K562 (cell line): ENCODE results near the gene CDC42SE2. TPM values are rescaled to one million over a fixed set of nuclear protein-coding genes. Genes with fewer than 3 reads are reported as not detected.

Source experiments
- CEBPB ChIP-seq: fragments of 450-650 bp; IDR thresholded peaks from 2 replicates; pipeline ENCODE4 v1.6.1; 2016; ENCODE audit warnings: missing genetic modification characterization, missing compliant biosample characterization
- CHD4 ChIP-seq: fragments of 200-600 bp; sonication (generic); IDR thresholded peaks from 3 replicates; pipeline ENCODE4 v1.6.1; 2012; ENCODE audit warnings: low read depth, mild to moderate bottlenecking, mixed read lengths, low read length, inconsistent platforms; ENCODE audit not compliant: insufficient read depth, insufficient replicate concordance, poor library complexity, severe bottlenecking
- CREB3L1 ChIP-seq: fragments of 450-650 bp; IDR thresholded peaks from 2 replicates; pipeline ENCODE4 v1.6.1; 2014; ENCODE audit warnings: low read depth, mild to moderate bottlenecking, moderate library complexity, borderline replicate concordance
- CREB5 ChIP-seq: fragments of 250-450 bp; sonication (Bioruptor Pico); IDR thresholded peaks from 2 replicates; pipeline ENCODE4 v1.5.0; 2020; ENCODE audit warnings: mild to moderate bottlenecking
- E2F4 ChIP-seq: sonication (generic); formaldehyde crosslinking; IDR thresholded peaks from 2 replicates; pipeline ENCODE4 v1.8.0; 2022; ENCODE audit warnings: mild to moderate bottlenecking, low read depth, missing genetic modification reagents
- HES1 ChIP-seq: fragments of 450-650 bp; IDR thresholded peaks from 2 replicates; pipeline ENCODE4 v1.6.1; 2016; ENCODE audit warnings: low read depth, mild to moderate bottlenecking, moderate library complexity
- MNT ChIP-seq, 2 experiments: fragments of 450-650 bp; conservative IDR thresholded peaks; 2 replicates each; pipeline ENCODE4 v1.6.1; 2017; ENCODE audit warnings: mild to moderate bottlenecking in 2 of 2, moderate library complexity in 2 of 2
- NFATC3 ChIP-seq: fragments of 450-650 bp; IDR thresholded peaks from 2 replicates; pipeline ENCODE4 v1.6.1; 2017; ENCODE audit warnings: mild to moderate bottlenecking
- NRF1 ChIP-seq, 2 experiments: fragments of 450-650 bp; IDR thresholded peaks in 1 of 2; conservative IDR thresholded peaks in 1 of 2; 2 replicates each; pipeline ENCODE4 v1.6.1; 2014; ENCODE audit warnings: mild to moderate bottlenecking in 2 of 2
- POLR3A ChIP-seq: IDR thresholded peaks from 2 replicates; pipeline ENCODE4 v1.6.1; 2011; ENCODE audit warnings: borderline replicate concordance, mild to moderate bottlenecking, moderate library complexity; ENCODE audit not compliant: insufficient read length, insufficient read depth; ENCODE audit errors: extremely low read depth
- TCF3 ChIP-seq: sonication (generic); formaldehyde crosslinking; IDR thresholded peaks from 2 replicates; pipeline ENCODE4 v1.4.0; 2020; ENCODE audit warnings: mild to moderate bottlenecking, missing genetic modification reagents
- TRIM28 ChIP-seq: fragments of 450-650 bp; IDR thresholded peaks from 2 replicates; pipeline ENCODE4 v1.6.1; 2017
- ZEB2 ChIP-seq: fragments of 450-650 bp; IDR thresholded peaks from 2 replicates; pipeline ENCODE4 v1.6.1; 2016
- ZNF212 ChIP-seq: fragments of 450-650 bp; formaldehyde crosslinking; IDR thresholded peaks from 2 replicates; pipeline ENCODE4 v1.4.0; 2020; ENCODE audit warnings: mild to moderate bottlenecking
- ZNF280A ChIP-seq: fragments of 450-650 bp; IDR thresholded peaks from 2 replicates; pipeline ENCODE4 v1.6.1; 2018; ENCODE audit warnings: mild to moderate bottlenecking, low read depth; ENCODE audit not compliant: partially characterized antibody
- ZNF354B ChIP-seq: fragments of 250-450 bp; sonication (Bioruptor Pico); IDR thresholded peaks from 2 replicates; pipeline ENCODE4 v1.4.0; 2020
- ZNF512 ChIP-seq: IDR thresholded peaks from 2 replicates; pipeline ENCODE4 v1.6.1; 2016; ENCODE audit warnings: missing genetic modification characterization, missing compliant biosample characterization
- polyA plus RNA-seq, 8 experiments: library from polyadenylated mRNA; depleted of rRNA in 4 of 8; stranded (reverse) in 5 of 8; unstranded in 3 of 8; fragments of >200 nt; fragmentation: Nextera tagmentation in 2 of 8; fragmentation: Illumina TruSeq in 1 of 8; extraction: Ambion mirVana in 2 of 8; extraction: Trizol in 1 of 8; gene quantifications; 2 replicates each; pipeline versions ENCODE4 v1.2.1 to v1.2.3, GENCODE V29; 2011 to 2014; ENCODE audit warnings: inconsistent platforms in 1 of 8, missing spikeins in 1 of 8
- total RNA-seq, 7 experiments: library from RNA; depleted of rRNA in 6 of 7; stranded (reverse); fragments of >200 nt in 6 of 7; fragmentation: Illumina TruSeq in 2 of 7; extraction: Trizol in 2 of 7; gene quantifications; 2 replicates each; pipeline versions ENCODE4 v1.2.1 to v1.2.3, GENCODE V29; 2011 to 2021; ENCODE audit warnings: low replicate concordance in 1 of 7

The CDC42SE2 gene
- total and polyA plus RNA-seq, 9 of the 15 experiments (the other 6 are each of a cell fraction or from before 2014, with no cell fraction given) = 24.8 to 44.3 (median 32.7) TPM

GRCh38 chr5:131263648-131264450 is at the start of gene CDC42SE2 (continued):
- TF ChIP-seq NRF1 (conservative IDR thresholded peaks at IDR 0.05 in 1 of 2, IDR thresholded peaks at IDR 0.05 in 1 of 2) (peak; percentile 84 to 85), ZNF212 (CRISPR knock-in tag) (no peak), ZEB2 (no peak), ZNF354B (CRISPR knock-in tag) (no peak), ZNF280A (no peak), HES1 (no peak), TCF3 (CRISPR knock-in tag) (no peak), CEBPB (tag) (no peak), NFATC3 (no peak), POLR3A (no peak), CHD4 (no peak), CREB3L1 (peak; percentile 46; the same call in 1 of the 2 replicates), MNT (conservative IDR thresholded peaks at IDR 0.05) (peak; percentile 29 to 39; a peak in 3 of 4 replicates), TRIM28 (no peak), E2F4 (CRISPR knock-in tag) (no peak), ZNF512 (no peak), CREB5 (no peak)
